NCI-H446 (cell line): Measurements from ENCODE around the gene NPDC1.
A peak's percentile ranks its signal among the peaks of the same experiment; 100 is the strongest.

Experiments
- DNase-seq, 2 experiments: peaks; one replicate each; lab custom pipeline; 2025; lab: John Stamatoyannopoulos, UW

NPDC1 gene

GRCh38 chr9:137046088-137046787 lies at the start of gene NPDC1:
Gene NPDC1 (minus strand): TSS chr9:137046177. CDS start chr9:137045989, 188 bp downstream.
- DNase-seq = peak in 1 of 2 experiments; percentile 46

- no peak for DNase-seq
Observed at GRCh38 chr9:137089232-137089947, 43.4 kb upstream of the NPDC1 start.

- DNase-seq = no peak
Observed at GRCh38 chr9:137088121-137088520, 42.1 kb upstream of the NPDC1 start.

- DNase-seq = no peak
Observed at GRCh38 chr9:137087409-137087925, 41.5 kb upstream of the NPDC1 start.

GRCh38 chr9:137086531-137087408 lies 40.8 kb upstream of the NPDC1 start, which contains the start of gene MAN1B1:
Gene MAN1B1 (plus strand): TSS chr9:137086985. CDS start chr9:137087000, 15 bp downstream.
- DNase-seq = peak; percentile 91 to 97

- no peak for DNase-seq
Observed at GRCh38 chr9:137085920-137086530, 40.0 kb upstream of the NPDC1 start.

GRCh38 chr9:137084526-137084925 lies 38.5 kb upstream of the NPDC1 start:
- no peak for DNase-seq

GRCh38 chr9:137083394-137084004 lies 37.5 kb upstream of the NPDC1 start:
- peak in 1 of 2 experiments; percentile 37 for DNase-seq

- DNase-seq = no peak
Observed at GRCh38 chr9:137082925-137083290, 36.9 kb upstream of the NPDC1 start.

GRCh38 chr9:137082222-137082924 lies 36.4 kb upstream of the NPDC1 start:
- no peak for DNase-seq

- no peak for DNase-seq
Observed at GRCh38 chr9:137080260-137081122, 34.5 kb upstream of the NPDC1 start.

- DNase-seq = no peak
Observed at GRCh38 chr9:137079401-137079787, 33.4 kb upstream of the NPDC1 start.

GRCh38 chr9:137078701-137079400 lies 32.9 kb upstream of the NPDC1 start:
- DNase-seq = no peak

GRCh38 chr9:137077758-137078693 lies 32.0 kb upstream of the NPDC1 start:
- DNase-seq = no peak

- peak in 1 of 2 experiments; percentile 21 for DNase-seq
Observed at GRCh38 chr9:137077010-137077747, 31.2 kb upstream of the NPDC1 start, which contains the start of gene UAP1L1. Gene UAP1L1 (plus strand): TSS chr9:137077517. CDS start chr9:137077533, 16 bp downstream.

- DNase-seq = no peak
Observed at GRCh38 chr9:137076636-137077009, 30.6 kb upstream of the NPDC1 start.

GRCh38 chr9:137075275-137075775 lies 29.3 kb upstream of the NPDC1 start:
- no peak for DNase-seq
